K562 (cell line): Measurements from ENCODE around the gene ZNF513. TPM values are rescaled to one million over a fixed set of nuclear protein-coding genes. Genes with fewer than 3 reads are reported as not detected.

Experiments
- ATAC-seq: fragments of 200-7000 bp; cut with Tn5 transposase; 3 replicates; pipeline ENCODE4 v1.9.1; 2020; ENCODE audit warnings: moderate library complexity
- BruUV-seq: library from RNA; stranded (reverse); fragments of 400-500 nt; replicated peaks from 2 replicates; lab custom pipeline; 2021; lab: Mats Ljungman, UMichigan
- CTCF ChIA-PET: fragments of 300-600 bp; formaldehyde crosslinking; extraction: SDS; loops from one replicate; lab custom pipeline; 2021; ENCODE audit warnings: low intra/inter-chr PET ratio; lab: Yijun Ruan, JAX
- POLR2A ChIA-PET: fragments of 300-600, 350-650 bp; sonication (Branson Sonifier 250); formaldehyde crosslinking; extraction: SDS; loops from one replicate; lab custom pipeline; 2021; ENCODE audit warnings: antibody characterized with exemption, inconsistent platforms; lab: Yijun Ruan, JAX
- DNase-seq, 4 experiments: peaks; one replicate each; pipeline versions ENCODE4 v3.0.0 to v3.0.0-alpha.2; 2011 to 2018; ENCODE audit warnings: low spot score in 3 of 4, mixed read lengths in 3 of 4; ENCODE audit errors: extremely low read depth in 1 of 4
- FAIRE-seq: peaks from 2 replicates; lab custom pipeline; 2011; peaks lifted over from hg19 to GRCh38; lab: Jason Lieb, UNC
- H2AFZ ChIP-seq: 2 replicates; pipeline ENCODE4 v1.6.0; 2011; ENCODE audit warnings: low read depth, low read length, control low read depth, inconsistent platforms
- H3K27ac ChIP-seq: fragments of 200-600 bp; 3 replicates; pipeline ENCODE4 v1.8.0; 2011; ENCODE audit warnings: low read depth, mild to moderate bottlenecking, control low read depth, inconsistent platforms, low read length, moderate library complexity, mixed read lengths; ENCODE audit errors: extremely low read depth
- H3K27me3 ChIP-seq, 2 experiments: fragments of 300-600 bp in 1 of 2; 2 replicates in 1 of 2; 3 replicates in 1 of 2; pipeline versions ENCODE4 v1.6.0 to v1.8.0; 2011; ENCODE audit warnings: inconsistent platforms in 2 of 2, low read length in 2 of 2, mild to moderate bottlenecking in 1 of 2, mixed read lengths in 1 of 2, moderate library complexity in 1 of 2; ENCODE audit not compliant: control insufficient read depth in 2 of 2, insufficient read depth in 2 of 2
- H3K36me3 ChIP-seq: fragments of 300-600 bp; 3 replicates; pipeline ENCODE4 v1.8.0; 2011; ENCODE audit warnings: mild to moderate bottlenecking, low read length, inconsistent platforms; ENCODE audit not compliant: control insufficient read depth, insufficient read depth
- H3K4me1 ChIP-seq, 2 experiments: fragments of 200-600 bp in 1 of 2; replicated peaks in 1 of 2; 2 replicates in 1 of 2; 3 replicates in 1 of 2; pipeline versions ENCODE4 v1.5.1 to v1.8.0; 2011; ENCODE audit warnings: inconsistent platforms in 2 of 2, low read length in 2 of 2, mild to moderate bottlenecking in 1 of 2, mixed read lengths in 1 of 2, moderate library complexity in 1 of 2; ENCODE audit not compliant: control insufficient read depth in 2 of 2, insufficient read depth in 2 of 2
- H3K4me2 ChIP-seq: 2 replicates; pipeline ENCODE4 v1.6.1; 2011; ENCODE audit warnings: low read length, control low read depth, inconsistent platforms, mixed read lengths; ENCODE audit not compliant: insufficient read depth
- H3K4me3 ChIP-seq: fragments of 200-600 bp; sonication (generic), shearing (Covaris generic); 2 replicates; pipeline ENCODE4 v1.5.1; 2016; ENCODE audit warnings: control low read depth, inconsistent platforms
- H3K79me2 ChIP-seq: fragments of 200-600 bp; 3 replicates; pipeline ENCODE4 v1.8.0; 2011; ENCODE audit warnings: low read length, inconsistent platforms; ENCODE audit not compliant: control insufficient read depth, insufficient read depth
- H3K9ac ChIP-seq, 2 experiments: 2 replicates each; pipeline versions ENCODE4 v1.6.0 to v1.6.1; 2011; ENCODE audit warnings: low read depth in 2 of 2, low read length in 2 of 2, control low read depth in 1 of 2, inconsistent platforms in 1 of 2, mild to moderate bottlenecking in 1 of 2, mixed read lengths in 1 of 2; ENCODE audit not compliant: insufficient read depth in 1 of 2
- H3K9me1 ChIP-seq: one replicate; pipeline ENCODE4 v1.6.0; 2011; ENCODE audit warnings: inconsistent platforms, mild to moderate bottlenecking, low read length, moderate library complexity; ENCODE audit not compliant: control insufficient read depth, insufficient read depth
- H3K9me3 ChIP-seq: replicated peaks from 2 replicates; pipeline ENCODE4 v1.5.1; 2011; ENCODE audit warnings: low read depth, low read length, inconsistent platforms; ENCODE audit not compliant: control insufficient read depth, insufficient read depth
- H4K20me1 ChIP-seq: replicated peaks from 2 replicates; pipeline ENCODE4 v1.6.1; 2011; ENCODE audit warnings: low read length, inconsistent platforms, mixed read lengths; ENCODE audit not compliant: control insufficient read depth, insufficient read depth
- E2F3 ChIP-seq: fragments of 250-450 bp; sonication (Bioruptor Pico); IDR thresholded peaks from 2 replicates; pipeline ENCODE4 v1.4.0; 2020; ENCODE audit warnings: mild to moderate bottlenecking
- MAFG ChIP-seq: fragments of 450-650 bp; conservative IDR thresholded peaks from 2 replicates; pipeline ENCODE4 v1.6.1; 2016; ENCODE audit warnings: missing genetic modification characterization, missing compliant biosample characterization
- MCM3 ChIP-seq: fragments of 450-650 bp; IDR thresholded peaks from 2 replicates; pipeline ENCODE4 v1.6.1; 2016
- NR2F6 ChIP-seq: fragments of 450-650 bp; formaldehyde crosslinking; IDR thresholded peaks from 2 replicates; pipeline ENCODE4 v1.4.0; 2020; ENCODE audit warnings: mild to moderate bottlenecking
- RCOR1 ChIP-seq, 2 experiments: IDR thresholded peaks; 2 replicates each; pipeline ENCODE4 v1.6.1; 2012; ENCODE audit warnings: low read depth in 2 of 2, low read length in 2 of 2, borderline replicate concordance in 1 of 2, improper control_type of control experiment in 1 of 2
- TCF7L2 ChIP-seq: fragments of 150-350 bp; IDR thresholded peaks from 2 replicates; pipeline ENCODE4 v1.6.1; 2016; ENCODE audit warnings: low read depth, mild to moderate bottlenecking, low read length, moderate library complexity
- ZC3H4 ChIP-seq: sonication (generic); formaldehyde crosslinking; IDR thresholded peaks from 2 replicates; pipeline ENCODE4 v1.9.0; 2021; ENCODE audit warnings: missing genetic modification reagents, borderline replicate concordance
- ZNF146 ChIP-seq: IDR thresholded peaks from one replicate; pipeline ENCODE4 v1.6.1; 2018; ENCODE audit warnings: missing compliant biosample characterization; ENCODE audit not compliant: unreplicated experiment
- ZNF174 ChIP-seq: fragments of 250-450 bp; sonication (Bioruptor Pico); IDR thresholded peaks from 2 replicates; pipeline ENCODE4 v1.4.0; 2020; ENCODE audit warnings: mild to moderate bottlenecking
- ZNF212 ChIP-seq: fragments of 450-650 bp; formaldehyde crosslinking; IDR thresholded peaks from 2 replicates; pipeline ENCODE4 v1.4.0; 2020; ENCODE audit warnings: mild to moderate bottlenecking
- ZNF316 ChIP-seq: fragments of 450-650 bp; IDR thresholded peaks from 2 replicates; pipeline ENCODE4 v1.6.1; 2016
- ZNF324 ChIP-seq: fragments of 250-450 bp; sonication (Bioruptor Pico); IDR thresholded peaks from 2 replicates; pipeline ENCODE4 v1.4.0; 2020; ENCODE audit warnings: mild to moderate bottlenecking
- ZNF830 ChIP-seq: fragments of 250-450 bp; sonication (Bioruptor Pico); IDR thresholded peaks from 2 replicates; pipeline ENCODE4 v1.5.0; 2021; ENCODE audit warnings: mild to moderate bottlenecking
- WGBS: fragments of 100-300 bp; shearing (Covaris generic); methylation state at CpG from one replicate; pipeline ENCODE4 v1.1.6; 2016; ENCODE audit warnings: low coverage, mixed read lengths; ENCODE audit not compliant: insufficient coverage; ENCODE audit errors: missing lambda C conversion rate; 5-methylcytosine and 5-hydroxymethylcytosine counted together
- in situ Hi-C: fragments of 300-500 bp; cut with MboI; formaldehyde crosslinking; loops from 4 replicates; pipeline ENCODE4 v1.15.0; 2018; ENCODE audit warnings: inconsistent platforms, mixed read lengths
- intact Hi-C: fragments of 100-400 bp; cut with micrococcal nuclease; formaldehyde crosslinking; loops from 2 replicates; pipeline ENCODE4 v1.14.2; 2022
- polyA plus RNA-seq, 8 experiments: library from polyadenylated mRNA; depleted of rRNA in 4 of 8; stranded (reverse) in 5 of 8; unstranded in 3 of 8; fragments of >200 nt; fragmentation: Nextera tagmentation in 2 of 8; fragmentation: Illumina TruSeq in 1 of 8; extraction: Ambion mirVana in 2 of 8; extraction: Trizol in 1 of 8; gene quantifications; 2 replicates each; pipeline versions ENCODE4 v1.2.1 to v1.2.3, GENCODE V29; 2011 to 2014; ENCODE audit warnings: inconsistent platforms in 1 of 8, missing spikeins in 1 of 8
- total RNA-seq, 7 experiments: library from RNA; depleted of rRNA in 6 of 7; stranded (reverse); fragments of >200 nt in 6 of 7; fragmentation: Illumina TruSeq in 2 of 7; extraction: Trizol in 2 of 7; gene quantifications; 2 replicates each; pipeline versions ENCODE4 v1.2.1 to v1.2.3, GENCODE V29; 2011 to 2021; ENCODE audit warnings: low replicate concordance in 1 of 7
- TF ChIP-seq, protein P1 (sequence below): fragments of 200-800 bp; sonication (Bioruptor generic); IDR thresholded peaks from 2 replicates; pipeline ENCODE4 v1.6.1; 2017; ENCODE audit warnings: missing genetic modification characterization, missing compliant biosample characterization

The ZNF513 gene
- total and polyA plus RNA-seq, 9 of the 15 experiments (the other 6 are each of a cell fraction or from before 2014, with no cell fraction given): 0.04 to 13.6 (median 4.4) TPM

DNA sequence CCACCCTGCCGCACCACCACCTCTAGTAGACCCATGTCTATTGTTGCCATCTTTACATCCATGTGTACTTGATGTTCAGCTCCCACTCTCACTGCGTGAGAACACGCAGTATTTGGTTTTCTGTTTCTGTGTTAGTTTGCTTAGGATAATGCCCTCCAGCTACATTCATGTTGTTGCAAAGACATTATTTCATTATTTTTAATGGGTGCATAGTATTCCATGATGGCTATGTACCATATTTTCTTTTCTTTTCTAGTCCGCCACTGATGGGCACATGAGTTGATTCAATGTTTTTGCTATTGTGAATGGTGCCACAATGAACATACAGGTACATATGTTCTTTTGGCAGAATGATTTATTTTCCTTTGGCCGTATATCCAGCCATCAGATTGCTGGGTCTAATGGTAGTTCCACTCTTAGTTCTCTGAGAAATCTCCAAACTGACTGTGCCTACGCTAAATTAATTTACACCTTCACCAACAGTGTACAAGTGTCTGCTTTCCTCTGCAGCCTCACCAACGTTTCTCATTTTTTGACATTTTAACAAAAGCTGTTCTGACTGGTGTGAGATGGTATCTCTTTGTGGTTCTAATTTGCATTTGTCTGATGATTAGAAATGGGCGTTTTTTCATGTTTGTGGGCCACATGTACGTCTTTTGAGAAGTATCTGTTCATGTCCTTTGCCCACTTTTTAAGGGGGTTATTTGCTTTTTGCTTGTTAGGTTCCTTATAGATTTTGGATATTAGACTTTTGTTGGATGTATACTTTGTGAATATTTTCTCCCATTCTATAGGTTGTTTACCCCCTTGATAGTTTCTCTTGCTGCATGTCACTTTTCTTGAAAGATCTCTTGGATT lies 10.5 kb upstream of the ZNF513 start:
- Histone ChIP-seq H3K27me3 (no peaks in the 10 kb centered on the region), H3K79me2 (peaks cover 77% of the 10 kb centered on the region), H3K9ac (no peak overlapping the region), H2AFZ (no peak overlapping the region), H3K4me1 (peaks cover 0 to 5% of the 10 kb centered on the region in 2 experiments; a peak in 2 of 5 replicates), H3K4me2 (no peak overlapping the region), H4K20me1 (peaks cover 2% of the 10 kb centered on the region; the same call in 1 of the 2 replicates), H3K9me3 (no peaks in the 10 kb centered on the region), H3K36me3 (peaks cover 50% of the 10 kb centered on the region), H3K27ac (no peak overlapping the region), H3K9me1 (no peaks in the 10 kb centered on the region), H3K4me3 (no peak overlapping the region)
- in situ Hi-C loops (no loop called here), intact Hi-C loops (no loop called here)
- 85% methylated on average over 9 of the region's 9 CpGs for WGBS
- ChIA-PET POLR2A (interaction anchor here (0.6 to 1.4 kb wide), 5 partner anchors 11 to 62 kb away, joined by 3 to 4 read pairs (median 3); partner anchors contain the start of gene ZNF513), CTCF (no interaction called here)
- TSS peak; percentile 21 for BruUV-seq
- ATAC-seq (no peak), DNase-seq (no peak), FAIRE-seq (peak; percentile 44)
- TF ChIP-seq ZNF146 (CRISPR knock-in tag) (peak; percentile 39), ZNF174 (CRISPR knock-in tag) (no peak)

DNA sequence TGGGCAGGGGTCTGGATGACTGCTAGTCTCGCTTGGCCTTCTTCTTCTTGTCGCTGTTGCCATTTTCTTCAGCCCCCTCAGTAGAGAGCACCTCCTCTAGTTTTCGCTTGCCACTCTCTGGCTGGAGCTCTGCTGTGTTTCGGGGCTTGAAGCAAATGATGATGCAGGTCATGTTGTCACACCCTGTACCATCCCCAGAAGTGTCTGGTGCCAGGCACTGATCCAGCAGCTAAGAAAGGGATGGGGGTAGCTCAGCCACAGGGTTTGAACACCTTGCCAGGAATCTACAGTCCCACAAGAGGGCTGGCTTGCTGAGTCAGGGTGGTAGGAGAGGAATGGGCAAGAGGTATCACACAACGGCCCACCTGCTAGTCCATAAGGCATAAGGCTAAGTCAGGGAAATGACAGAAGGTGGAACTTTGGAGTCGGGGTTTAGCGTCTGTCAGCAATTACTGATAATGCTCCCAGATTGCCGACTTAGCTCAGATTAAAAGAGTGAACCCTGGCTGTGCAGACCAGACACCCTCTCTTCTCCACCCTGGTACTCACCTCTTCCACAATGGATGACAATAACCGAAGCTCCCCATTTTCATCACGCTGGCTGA lies 1.1 kb upstream of the ZNF513 start:
- in situ Hi-C loops: no loop called here
- BruUV-seq: TSS peak; percentile 81
- ATAC-seq: no peak
- WGBS: 75% methylated on average over 9 of the region's 10 CpGs
- ChIA-PET CTCF (no interaction called here), POLR2A (interaction anchor here (0.7 to 4.3 kb wide), 4 partner anchors 9 to 298 kb away, joined by 3 to 41 read pairs (median 4); partner anchors contain the start of genes EIF2B4 and SNX17)
- Histone ChIP-seq H3K4me2 (no peak overlapping the region), H3K27ac (peak overlapping the region; percentile 92), H2AFZ (no peak overlapping the region), H3K27me3 (no peaks in the 10 kb centered on the region), H3K36me3 (peaks cover 80% of the 10 kb centered on the region), H3K4me3 (no peak overlapping the region), H3K4me1 (peaks cover 7 to 38% of the 10 kb centered on the region in 2 experiments), H3K9me3 (no peaks in the 10 kb centered on the region), H3K79me2 (peaks cover 16% of the 10 kb centered on the region; the same call in 2 of the 3 replicates), H4K20me1 (no peaks in the 10 kb centered on the region), H3K9ac (peak overlapping the region; percentile 83 to 90; a peak in 3 of 4 replicates), H3K9me1 (no peaks in the 10 kb centered on the region)
- intact Hi-C loops: no loop called here
- no peak for DNase-seq
- FAIRE-seq: no peak
- no peak for TF ChIP-seq E2F3
- no peak for TF ChIP-seq ZNF212 (CRISPR knock-in tag)
- TF ChIP-seq NR2F6 (CRISPR knock-in tag): no peak
- no peak for TF ChIP-seq TCF7L2
- no peak for TF ChIP-seq MCM3
- TF ChIP-seq ZNF324 (CRISPR knock-in tag): no peak
- peak; percentile 56 for TF ChIP-seq ZNF316
- 0 out of 2 replicates have a peak, but pooled peaks have one; percentile 59 for TF ChIP-seq ZC3H4 (CRISPR knock-in tag)
- no peak for TF ChIP-seq RCOR1 (IDR thresholded peaks at IDR 0.05; ENCODE audit: borderline replicate concordance in 1 of 2, low read depth in 2 of 2, low read length in 2 of 2)
- TF ChIP-seq MAFG: 0 out of 2 replicates have a peak, but pooled peaks have one; percentile 8
- no peak for TF ChIP-seq ZNF830 (CRISPR knock-in tag)
- TF ChIP-seq, protein P1, sequence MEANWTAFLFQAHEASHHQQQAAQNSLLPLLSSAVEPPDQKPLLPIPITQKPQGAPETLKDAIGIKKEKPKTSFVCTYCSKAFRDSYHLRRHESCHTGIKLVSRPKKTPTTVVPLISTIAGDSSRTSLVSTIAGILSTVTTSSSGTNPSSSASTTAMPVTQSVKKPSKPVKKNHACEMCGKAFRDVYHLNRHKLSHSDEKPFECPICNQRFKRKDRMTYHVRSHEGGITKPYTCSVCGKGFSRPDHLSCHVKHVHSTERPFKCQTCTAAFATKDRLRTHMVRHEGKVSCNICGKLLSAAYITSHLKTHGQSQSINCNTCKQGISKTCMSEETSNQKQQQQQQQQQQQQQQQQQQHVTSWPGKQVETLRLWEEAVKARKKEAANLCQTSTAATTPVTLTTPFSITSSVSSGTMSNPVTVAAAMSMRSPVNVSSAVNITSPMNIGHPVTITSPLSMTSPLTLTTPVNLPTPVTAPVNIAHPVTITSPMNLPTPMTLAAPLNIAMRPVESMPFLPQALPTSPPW (CRISPR knock-in tag): no peak
